ENCODE data around the gene ACTA2.

Gene ACTA2

GRCh38 chr10:88952647-88953111, at the start of gene ACTA2:
ACTA2 (minus strand) TSS chr10:88952773; CDS start chr10:88948930, 3,843 bp downstream.
- DNase-seq, result no peak

- no peak for DNase-seq
These were observed 49.1 kb upstream of the ACTA2 start for GRCh38 chr10:89001729-89002072.

- no peak for DNase-seq
These were observed 48.6 kb upstream of the ACTA2 start for GRCh38 chr10:89001024-89001728.

GRCh38 chr10:88999625-89000024, 47.1 kb upstream of the ACTA2 start:
- no peak for DNase-seq

GRCh38 chr10:88996927-88997326, 44.4 kb upstream of the ACTA2 start:
- DNase-seq, result peak; percentile 68

- peak; percentile 44 for DNase-seq
These were observed 42.7 kb upstream of the ACTA2 start for GRCh38 chr10:88995156-88995876.

GRCh38 chr10:88994019-88994418, 41.4 kb upstream of the ACTA2 start:
- DNase-seq, result no peak

- no peak for DNase-seq
These were observed 40.5 kb upstream of the ACTA2 start for GRCh38 chr10:88992921-88993524.

- DNase-seq, result no peak
These were observed 39.3 kb upstream of the ACTA2 start for GRCh38 chr10:88991899-88992320.

GRCh38 chr10:88991161-88991898, 38.8 kb upstream of the ACTA2 start:
- DNase-seq, result peak; percentile 79

GRCh38 chr10:88990384-88991160, 38.0 kb upstream of the ACTA2 start, which contains the start of gene FAS:
FAS (plus strand) TSS chr10:88990798; CDS start chr10:88990877, 79 bp downstream.
- DNase-seq, result peak; percentile 78

GRCh38 chr10:88989824-88990383, 37.3 kb upstream of the ACTA2 start:
- DNase-seq, result peak; percentile 65

- no peak for DNase-seq
These were observed 36.9 kb upstream of the ACTA2 start for GRCh38 chr10:88989423-88989822.

GRCh38 chr10:88987840-88988239, 35.3 kb upstream of the ACTA2 start:
- no peak for DNase-seq

GRCh38 chr10:88987243-88987725, 34.7 kb upstream of the ACTA2 start:
- no peak for DNase-seq

GRCh38 chr10:88986549-88987242, 34.1 kb upstream of the ACTA2 start:
- DNase-seq, result peak; percentile 86

- DNase-seq, result no peak
These were observed 32.0 kb upstream of the ACTA2 start for GRCh38 chr10:88984525-88984924.

GRCh38 chr10:88983939-88984338, 31.4 kb upstream of the ACTA2 start:
- DNase-seq, result no peak

- no peak for DNase-seq
These were observed 30.6 kb upstream of the ACTA2 start for GRCh38 chr10:88983206-88983605.

- DNase-seq, result no peak
These were observed 29.8 kb upstream of the ACTA2 start for GRCh38 chr10:88982366-88982765.

- no peak for DNase-seq
These were observed 28.9 kb upstream of the ACTA2 start for GRCh38 chr10:88981435-88981834.

Measured in hematopoietic multipotent progenitor cell treated with erythropoietin and hydrocortisone succinate and interleukin-3 and kit ligand, for 6 days (in vitro differentiated cells).